HepG2 (cell line): Measurements from ENCODE around the gene FRMD4A.

Experiments used
- CTCF ChIP-seq: sonication (generic); formaldehyde crosslinking; IDR thresholded peaks from 2 replicates; pipeline ENCODE4 v1.5.0; 2020; ENCODE audit warnings: mild to moderate bottlenecking, missing genetic modification reagents, moderate library complexity
- POLR2A ChIP-seq, 2 experiments: IDR thresholded peaks; 2 replicates each; pipeline ENCODE4 v1.6.1; 2011; ENCODE audit warnings: low read depth in 2 of 2, low read length in 2 of 2, mild to moderate bottlenecking in 1 of 2, moderate library complexity in 1 of 2; ENCODE audit not compliant: insufficient read depth in 1 of 2
- ZBTB33 ChIP-seq: sonication (generic); formaldehyde crosslinking; IDR thresholded peaks from 2 replicates; pipeline ENCODE4 v1.4.0; 2020; ENCODE audit warnings: missing genetic modification reagents
- ZNF589 ChIP-seq: sonication (generic); formaldehyde crosslinking; conservative IDR thresholded peaks from 2 replicates; pipeline ENCODE4 v1.8.0; 2022; ENCODE audit warnings: mild to moderate bottlenecking, moderate library complexity, missing genetic modification reagents
- ZXDC ChIP-seq: sonication (generic); formaldehyde crosslinking; IDR thresholded peaks from 2 replicates; pipeline ENCODE4 v1.5.0; 2020; ENCODE audit warnings: mild to moderate bottlenecking, missing genetic modification reagents
- TF ChIP-seq, protein P1 (sequence below): sonication (generic); formaldehyde crosslinking; IDR thresholded peaks from 2 replicates; pipeline ENCODE4; 2020; ENCODE audit warnings: missing genetic modification reagents, mild to moderate bottlenecking, borderline replicate concordance

DNA sequence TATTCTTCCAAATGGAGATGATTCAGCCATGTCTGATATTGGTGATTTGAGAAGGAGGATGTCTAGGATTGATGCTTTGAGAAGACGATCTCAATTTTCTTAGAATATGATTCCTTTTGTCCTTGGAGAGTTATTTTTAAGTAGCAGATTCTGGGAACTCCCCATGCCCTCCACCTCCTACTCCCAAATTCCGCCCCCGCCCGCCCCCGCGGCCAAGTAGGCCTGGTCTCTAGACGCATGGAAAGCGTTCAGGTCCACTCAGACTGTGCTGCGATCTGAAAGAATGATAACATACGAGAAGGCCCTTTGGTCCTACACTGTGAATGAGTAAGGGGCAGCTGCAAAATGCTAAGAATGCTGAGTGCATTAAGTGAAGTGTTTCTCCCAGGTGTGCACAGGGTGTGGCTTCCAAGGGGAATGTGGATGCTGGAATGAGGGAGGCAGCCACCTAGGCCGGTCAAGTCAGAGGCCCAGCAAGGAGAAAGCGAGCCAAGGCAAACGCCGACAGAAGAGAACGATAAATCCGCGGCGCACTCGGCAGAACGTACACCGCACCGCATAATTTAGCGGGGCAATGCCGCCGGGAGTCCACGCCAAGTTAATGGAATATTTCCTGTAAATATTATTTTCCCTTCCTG is 601.7 kb downstream of the FRMD4A start:
- TF ChIP-seq ZXDC (CRISPR knock-in tag): no peak
- TF ChIP-seq CTCF: no peak
- no peak for TF ChIP-seq ZNF589 (CRISPR knock-in tag)
- TF ChIP-seq ZBTB33 (CRISPR knock-in tag): no peak
- TF ChIP-seq, protein P1, sequence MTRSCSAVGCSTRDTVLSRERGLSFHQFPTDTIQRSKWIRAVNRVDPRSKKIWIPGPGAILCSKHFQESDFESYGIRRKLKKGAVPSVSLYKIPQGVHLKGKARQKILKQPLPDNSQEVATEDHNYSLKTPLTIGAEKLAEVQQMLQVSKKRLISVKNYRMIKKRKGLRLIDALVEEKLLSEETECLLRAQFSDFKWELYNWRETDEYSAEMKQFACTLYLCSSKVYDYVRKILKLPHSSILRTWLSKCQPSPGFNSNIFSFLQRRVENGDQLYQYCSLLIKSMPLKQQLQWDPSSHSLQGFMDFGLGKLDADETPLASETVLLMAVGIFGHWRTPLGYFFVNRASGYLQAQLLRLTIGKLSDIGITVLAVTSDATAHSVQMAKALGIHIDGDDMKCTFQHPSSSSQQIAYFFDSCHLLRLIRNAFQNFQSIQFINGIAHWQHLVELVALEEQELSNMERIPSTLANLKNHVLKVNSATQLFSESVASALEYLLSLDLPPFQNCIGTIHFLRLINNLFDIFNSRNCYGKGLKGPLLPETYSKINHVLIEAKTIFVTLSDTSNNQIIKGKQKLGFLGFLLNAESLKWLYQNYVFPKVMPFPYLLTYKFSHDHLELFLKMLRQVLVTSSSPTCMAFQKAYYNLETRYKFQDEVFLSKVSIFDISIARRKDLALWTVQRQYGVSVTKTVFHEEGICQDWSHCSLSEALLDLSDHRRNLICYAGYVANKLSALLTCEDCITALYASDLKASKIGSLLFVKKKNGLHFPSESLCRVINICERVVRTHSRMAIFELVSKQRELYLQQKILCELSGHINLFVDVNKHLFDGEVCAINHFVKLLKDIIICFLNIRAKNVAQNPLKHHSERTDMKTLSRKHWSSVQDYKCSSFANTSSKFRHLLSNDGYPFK: no peak
- no peak for TF ChIP-seq POLR2A (IDR thresholded peaks at IDR 0.05; ENCODE audit: insufficient read depth in 1 of 2, low read depth in 2 of 2, low read length in 2 of 2)
